Suprapubic skin (tissue), 3 donors: Measurements from ENCODE around the gene SERHL2.

Experiments used
- CTCF ChIP-seq, 2 donors: fragments of 200-600 bp in 1 of 2; fragments of 450-650 bp in 1 of 2; sonication (generic) in 1 of 2; IDR thresholded peaks; one replicate each; pipeline ENCODE4 v1.5.1; 2016 to 2019; ENCODE audit warnings: antibody characterized with exemption in 2 of 2, mild to moderate bottlenecking in 1 of 2, moderate library complexity in 1 of 2
- POLR2AphosphoS5 ChIP-seq, 3 donors: sonication (generic); formaldehyde crosslinking; IDR thresholded peaks; one replicate each; pipeline ENCODE4 v1.6.1; 2017; ENCODE audit warnings: antibody characterized with exemption in 3 of 3

GRCh38 chr22:42603427-42603826, 49.7 kb downstream of the SERHL2 start:
- TF ChIP-seq CTCF (IDR thresholded peaks at IDR 0.05) (no peak), POLR2AphosphoS5 (IDR thresholded peaks at IDR 0.05) (no peak)
